NB4 (cell line): Measurements from ENCODE around the gene TLR8.

Source experiments
- DNase-seq: peaks from one replicate; pipeline ENCODE4 v3.0.0; 2010; ENCODE audit warnings: low read depth
- H3K4me3 ChIP-seq: one replicate; pipeline ENCODE4 v1.5.1; 2011; ENCODE audit warnings: mild to moderate bottlenecking, low read depth, low read length, moderate library complexity
- CTCF ChIP-seq: IDR thresholded peaks from one replicate; pipeline ENCODE4 v1.5.1; 2012; ENCODE audit warnings: low read depth, low read length
- MYC ChIP-seq: IDR thresholded peaks from 2 replicates; pipeline ENCODE4 v1.6.1; 2011; ENCODE audit warnings: low read depth, low read length
- POLR2A ChIP-seq: IDR thresholded peaks from 2 replicates; pipeline ENCODE4 v1.6.1; 2011; ENCODE audit warnings: mild to moderate bottlenecking; ENCODE audit not compliant: insufficient read length; ENCODE audit errors: extremely low read depth
- TF ChIP-seq, protein P1 (sequence below): IDR thresholded peaks from 2 replicates; pipeline ENCODE4 v1.6.1; 2011; ENCODE audit warnings: low read depth, low read length

Gene TLR8

DNA sequence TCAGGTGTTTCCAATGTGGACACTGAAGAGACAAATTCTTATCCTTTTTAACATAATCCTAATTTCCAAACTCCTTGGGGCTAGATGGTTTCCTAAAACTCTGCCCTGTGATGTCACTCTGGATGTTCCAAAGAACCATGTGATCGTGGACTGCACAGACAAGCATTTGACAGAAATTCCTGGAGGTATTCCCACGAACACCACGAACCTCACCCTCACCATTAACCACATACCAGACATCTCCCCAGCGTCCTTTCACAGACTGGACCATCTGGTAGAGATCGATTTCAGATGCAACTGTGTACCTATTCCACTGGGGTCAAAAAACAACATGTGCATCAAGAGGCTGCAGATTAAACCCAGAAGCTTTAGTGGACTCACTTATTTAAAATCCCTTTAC lies 20.9 kb upstream of the TLR8 start:
- no peak overlapping the region for H3K4me3 ChIP-seq
- TF ChIP-seq POLR2A (no peak), MYC (no peak), CTCF (no peak)
- TF ChIP-seq, protein P1, sequence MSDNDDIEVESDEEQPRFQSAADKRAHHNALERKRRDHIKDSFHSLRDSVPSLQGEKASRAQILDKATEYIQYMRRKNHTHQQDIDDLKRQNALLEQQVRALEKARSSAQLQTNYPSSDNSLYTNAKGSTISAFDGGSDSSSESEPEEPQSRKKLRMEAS, result no peak
- no peak for DNase-seq

DNA sequence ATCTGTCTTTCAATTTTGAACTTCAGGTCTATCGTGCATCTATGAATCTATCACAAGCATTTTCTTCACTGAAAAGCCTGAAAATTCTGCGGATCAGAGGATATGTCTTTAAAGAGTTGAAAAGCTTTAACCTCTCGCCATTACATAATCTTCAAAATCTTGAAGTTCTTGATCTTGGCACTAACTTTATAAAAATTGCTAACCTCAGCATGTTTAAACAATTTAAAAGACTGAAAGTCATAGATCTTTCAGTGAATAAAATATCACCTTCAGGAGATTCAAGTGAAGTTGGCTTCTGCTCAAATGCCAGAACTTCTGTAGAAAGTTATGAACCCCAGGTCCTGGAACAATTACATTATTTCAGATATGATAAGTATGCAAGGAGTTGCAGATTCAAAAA lies 19.9 kb upstream of the TLR8 start:
- H3K4me3 ChIP-seq, result no peak overlapping the region
- no peak for DNase-seq
- TF ChIP-seq, protein P1, result no peak
- TF ChIP-seq POLR2A (no peak), CTCF (no peak), MYC (no peak)

- TF ChIP-seq POLR2A, result no peak
- TF ChIP-seq, protein P1, result no peak
- no peak for DNase-seq
These were observed 19.3 kb upstream of the TLR8 start for GRCh38 chrX:12887141-12887540.

DNA sequence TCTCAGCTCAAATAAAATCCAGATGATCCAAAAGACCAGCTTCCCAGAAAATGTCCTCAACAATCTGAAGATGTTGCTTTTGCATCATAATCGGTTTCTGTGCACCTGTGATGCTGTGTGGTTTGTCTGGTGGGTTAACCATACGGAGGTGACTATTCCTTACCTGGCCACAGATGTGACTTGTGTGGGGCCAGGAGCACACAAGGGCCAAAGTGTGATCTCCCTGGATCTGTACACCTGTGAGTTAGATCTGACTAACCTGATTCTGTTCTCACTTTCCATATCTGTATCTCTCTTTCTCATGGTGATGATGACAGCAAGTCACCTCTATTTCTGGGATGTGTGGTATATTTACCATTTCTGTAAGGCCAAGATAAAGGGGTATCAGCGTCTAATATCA lies 18.7 kb upstream of the TLR8 start:
- H3K4me3 ChIP-seq, result no peak overlapping the region
- DNase-seq, result no peak
- TF ChIP-seq MYC (no peak), POLR2A (no peak), CTCF (no peak)
- TF ChIP-seq, protein P1, result no peak

More at GRCh38 chrX:12887141-12887540, 19.3 kb upstream of the TLR8 start:
- no peak overlapping the region for H3K4me3 ChIP-seq

GRCh38 chrX:12890467-12890866 lies 16.0 kb upstream of the TLR8 start:
- TF ChIP-seq, protein P1, result no peak
- no peak for TF ChIP-seq CTCF
- no peak for TF ChIP-seq MYC
- no peak for TF ChIP-seq POLR2A
- peak; percentile 38 for DNase-seq
- H3K4me3 ChIP-seq, result no peak overlapping the region

- TF ChIP-seq CTCF, result no peak
- TF ChIP-seq, protein P1, result no peak
- no peak for TF ChIP-seq MYC
- TF ChIP-seq POLR2A, result no peak
- DNase-seq, result no peak
- H3K4me3 ChIP-seq, result no peak overlapping the region
These were observed 15.2 kb upstream of the TLR8 start for GRCh38 chrX:12891171-12891570.
